Natural killer cell (primary cell): ENCODE data around the gene AFAP1L2. TPM values are rescaled to one million over a fixed set of nuclear protein-coding genes. Genes with fewer than 3 reads are reported as not detected.
"Not testable (repeated sequence)": the region's sequence is repeated elsewhere in the genome, so short reads cannot be mapped to it uniquely, and the experiment has no call there.

Experiments used
- ATAC-seq, 3 donors: fragments of 150-1000 bp in 2 of 3; fragments of 200-7000 bp in 1 of 3; cut with Tn5 transposase; 1 replicate in 1 of 3; 2 replicates in 2 of 3; pipeline ENCODE4 v1.10.0; 2021; ENCODE audit warnings: mild to moderate bottlenecking in 2 of 3, moderate library complexity in 2 of 3
- DNase-seq, 2 donors: peaks; one replicate each; pipeline versions ENCODE4 v3.0.0 to v3.0.0-alpha.2; 2013 to 2021; ENCODE audit warnings: mixed read lengths in 1 of 2
- H3K27ac ChIP-seq: one replicate; pipeline ENCODE4 v1.5.1; 2013; ENCODE audit warnings: mild to moderate bottlenecking, low read length
- H3K27me3 ChIP-seq: one replicate; pipeline ENCODE4 v1.6.1; 2013; ENCODE audit warnings: low read length; ENCODE audit not compliant: control insufficient read depth, insufficient read depth
- H3K36me3 ChIP-seq: one replicate; pipeline ENCODE4 v1.6.1; 2013; ENCODE audit warnings: low read length; ENCODE audit not compliant: control insufficient read depth, insufficient read depth
- H3K4me1 ChIP-seq: one replicate; pipeline ENCODE4 v1.6.1; 2013; ENCODE audit warnings: low read length; ENCODE audit not compliant: control insufficient read depth, insufficient read depth
- H3K4me3 ChIP-seq: one replicate; pipeline ENCODE4 v1.5.1; 2013; ENCODE audit warnings: low read length
- H3K9me3 ChIP-seq: one replicate; pipeline ENCODE4 v1.6.1; 2013; ENCODE audit warnings: low read length; ENCODE audit not compliant: control insufficient read depth, insufficient read depth
- H3K27ac Mint-ChIP-seq, 2 donors: one replicate each; pipeline ENCODE4 v1.8.0; 2022; ENCODE audit warnings: mild to moderate bottlenecking in 2 of 2, mixed read lengths in 2 of 2, moderate library complexity in 1 of 2
- H3K27me3 Mint-ChIP-seq, 2 donors: one replicate each; pipeline ENCODE4 v1.8.0; 2022; ENCODE audit warnings: low read depth in 2 of 2, mixed read lengths in 2 of 2
- H3K36me3 Mint-ChIP-seq: one replicate; pipeline ENCODE4 v1.8.0; 2022; ENCODE audit warnings: mixed read lengths
- H3K4me1 Mint-ChIP-seq, 2 donors: one replicate each; pipeline ENCODE4 v1.8.0; 2022; ENCODE audit warnings: mixed read lengths in 2 of 2
- H3K4me3 Mint-ChIP-seq: one replicate; pipeline ENCODE4 v1.8.0; 2022; ENCODE audit warnings: mild to moderate bottlenecking, moderate library complexity, mixed read lengths
- H3K9me3 Mint-ChIP-seq, 2 donors: one replicate each; pipeline ENCODE4 v1.8.0; 2022; ENCODE audit warnings: mixed read lengths in 2 of 2
- CTCF ChIP-seq: fragments of 200-600 bp; IDR thresholded peaks from one replicate; pipeline ENCODE4 v1.8.0; 2022; ENCODE audit warnings: antibody characterized with exemption
- WGBS: methylation state at CpG from one replicate; pipeline ENCODE4 v1.1.7; 2013; ENCODE audit warnings: missing lambda C conversion rate; ENCODE audit not compliant: insufficient coverage; 5-methylcytosine and 5-hydroxymethylcytosine counted together
- intact Hi-C: fragments of 100-400 bp; cut with micrococcal nuclease; formaldehyde crosslinking; loops from one replicate; pipeline ENCODE4 v1.14.2; 2022
- total RNA-seq, 4 donors: library from RNA; stranded (reverse); fragments of 120-200 nt in 1 of 4; gene quantifications; one replicate each; pipeline versions ENCODE4 v1.2.3 to v1.2.4, GENCODE V29; 2013 to 2022

The AFAP1L2 gene
- total RNA-seq, 3 donors from 2014 or later (not counting 1 experiment from before 2014, with no cell fraction given): 0.66 to 2.8 (median 1.3) TPM

- no peak for ATAC-seq
These were observed 67.3 kb downstream of the AFAP1L2 start for GRCh38 chr10:114336823-114337509.

GRCh38 chr10:114335614-114336013, 68.7 kb downstream of the AFAP1L2 start:
- 30% methylated on average over 3 of the region's 3 CpGs for WGBS
- TF ChIP-seq CTCF: no peak
- intact Hi-C loops: no loop called here

More at GRCh38 chr10:114336823-114337509, 67.3 kb downstream of the AFAP1L2 start:
- no peak for DNase-seq
- no peaks in the 10 kb centered on the region for H3K27me3 ChIP-seq
- H3K9me3 Mint-ChIP-seq: no peaks in the 10 kb centered on the region
- intact Hi-C loops: no loop called here
- peaks cover 16% of the 10 kb centered on the region for H3K4me1 ChIP-seq
- H3K4me1 Mint-ChIP-seq: peaks cover 5 to 11% of the 10 kb centered on the region in 2 donors
- no peaks in the 10 kb centered on the region for H3K36me3 ChIP-seq
- no peak overlapping the region for H3K27ac ChIP-seq
- 80% methylated on average over 8 of the region's 10 CpGs for WGBS
- no peak overlapping the region for H3K27ac Mint-ChIP-seq
- no peak for TF ChIP-seq CTCF
- H3K27me3 Mint-ChIP-seq: no peaks in the 10 kb centered on the region
- no peak overlapping the region for H3K4me3 Mint-ChIP-seq
- H3K4me3 ChIP-seq: no peak overlapping the region
- H3K36me3 Mint-ChIP-seq: no peaks in the 10 kb centered on the region
- H3K9me3 ChIP-seq: no peaks in the 10 kb centered on the region

GRCh38 chr10:114334301-114334700, 70.0 kb downstream of the AFAP1L2 start:
- no peaks in the 10 kb centered on the region for H3K27me3 ChIP-seq
- H3K27ac ChIP-seq: no peak overlapping the region
- TF ChIP-seq CTCF: no peak
- ATAC-seq (no peak), DNase-seq (no peak)
- H3K27ac Mint-ChIP-seq: no peak overlapping the region
- no peaks in the 10 kb centered on the region for H3K9me3 Mint-ChIP-seq
- H3K36me3 ChIP-seq: no peaks in the 10 kb centered on the region
- H3K4me1 Mint-ChIP-seq: peaks cover 5 to 11% of the 10 kb centered on the region in 2 donors
- no peak overlapping the region for H3K4me3 Mint-ChIP-seq
- no peak overlapping the region for H3K4me3 ChIP-seq
- H3K36me3 Mint-ChIP-seq: no peaks in the 10 kb centered on the region
- 35% methylated on average over 6 of the region's 6 CpGs for WGBS
- H3K4me1 ChIP-seq: peaks cover 16% of the 10 kb centered on the region
- peaks cover 0 to 5% of the 10 kb centered on the region in 2 donors for H3K27me3 Mint-ChIP-seq
- intact Hi-C loops: no loop called here
- H3K9me3 ChIP-seq: no peaks in the 10 kb centered on the region

More at GRCh38 chr10:114335614-114336013, 68.7 kb downstream of the AFAP1L2 start:
- H3K9me3 ChIP-seq: no peaks in the 10 kb centered on the region
- no peak overlapping the region for H3K27ac Mint-ChIP-seq
- peaks cover 16% of the 10 kb centered on the region for H3K4me1 ChIP-seq
- H3K4me3 Mint-ChIP-seq: no peak overlapping the region
- H3K4me1 Mint-ChIP-seq: peaks cover 5 to 11% of the 10 kb centered on the region in 2 donors
- no peak overlapping the region for H3K27ac ChIP-seq
- ATAC-seq (no peak), DNase-seq (no peak)
- no peak overlapping the region for H3K4me3 ChIP-seq
- H3K9me3 Mint-ChIP-seq: no peaks in the 10 kb centered on the region
- H3K27me3 Mint-ChIP-seq: peaks cover 0 to 3% of the 10 kb centered on the region in 2 donors
- H3K27me3 ChIP-seq: no peaks in the 10 kb centered on the region
- no peaks in the 10 kb centered on the region for H3K36me3 Mint-ChIP-seq
- no peaks in the 10 kb centered on the region for H3K36me3 ChIP-seq

- H3K4me3 ChIP-seq, H3K9me3 Mint-ChIP-seq, ATAC-seq, H3K27ac Mint-ChIP-seq, H3K27me3 ChIP-seq, H3K9me3 ChIP-seq, H3K27me3 Mint-ChIP-seq, intact Hi-C loops, DNase-seq, H3K36me3 Mint-ChIP-seq, H3K27ac ChIP-seq, H3K36me3 ChIP-seq, H3K4me3 Mint-ChIP-seq: not testable (repeated sequence)
- 87% methylated on average over 5 of the region's 5 CpGs for WGBS
- H3K4me1 Mint-ChIP-seq: peaks cover 5 to 11% of the 10 kb centered on the region in 2 donors
- peaks cover 16% of the 10 kb centered on the region for H3K4me1 ChIP-seq
These were observed 70.9 kb downstream of the AFAP1L2 start for GRCh38 chr10:114333441-114333840.
